K562 (cell line): ENCODE results near the gene S1PR1. TPM values are rescaled to one million over a fixed set of nuclear protein-coding genes. Genes with fewer than 3 reads are reported as not detected.

Experiments
- ATAC-seq: fragments of 200-7000 bp; cut with Tn5 transposase; 3 replicates; pipeline ENCODE4 v1.9.1; 2020; ENCODE audit warnings: moderate library complexity
- BruUV-seq: library from RNA; stranded (reverse); fragments of 400-500 nt; replicated peaks from 2 replicates; lab custom pipeline; 2021; lab: Mats Ljungman, UMichigan
- CTCF ChIA-PET: fragments of 300-600 bp; formaldehyde crosslinking; extraction: SDS; loops from one replicate; lab custom pipeline; 2021; ENCODE audit warnings: low intra/inter-chr PET ratio; lab: Yijun Ruan, JAX
- POLR2A ChIA-PET: fragments of 300-600, 350-650 bp; sonication (Branson Sonifier 250); formaldehyde crosslinking; extraction: SDS; loops from one replicate; lab custom pipeline; 2021; ENCODE audit warnings: antibody characterized with exemption, inconsistent platforms; lab: Yijun Ruan, JAX
- DNase-seq, 4 experiments: peaks; one replicate each; pipeline versions ENCODE4 v3.0.0 to v3.0.0-alpha.2; 2011 to 2018; ENCODE audit warnings: low spot score in 3 of 4, mixed read lengths in 3 of 4; ENCODE audit errors: extremely low read depth in 1 of 4
- FAIRE-seq: peaks from 2 replicates; lab custom pipeline; 2011; peaks lifted over from hg19 to GRCh38; lab: Jason Lieb, UNC
- H2AFZ ChIP-seq: 2 replicates; pipeline ENCODE4 v1.6.0; 2011; ENCODE audit warnings: low read depth, low read length, control low read depth, inconsistent platforms
- H3K27ac ChIP-seq: fragments of 200-600 bp; 3 replicates; pipeline ENCODE4 v1.8.0; 2011; ENCODE audit warnings: low read depth, mild to moderate bottlenecking, control low read depth, inconsistent platforms, low read length, moderate library complexity, mixed read lengths; ENCODE audit errors: extremely low read depth
- H3K27me3 ChIP-seq, 2 experiments: fragments of 300-600 bp in 1 of 2; 2 replicates in 1 of 2; 3 replicates in 1 of 2; pipeline versions ENCODE4 v1.6.0 to v1.8.0; 2011; ENCODE audit warnings: inconsistent platforms in 2 of 2, low read length in 2 of 2, mild to moderate bottlenecking in 1 of 2, mixed read lengths in 1 of 2, moderate library complexity in 1 of 2; ENCODE audit not compliant: control insufficient read depth in 2 of 2, insufficient read depth in 2 of 2
- H3K36me3 ChIP-seq: fragments of 300-600 bp; 3 replicates; pipeline ENCODE4 v1.8.0; 2011; ENCODE audit warnings: mild to moderate bottlenecking, low read length, inconsistent platforms; ENCODE audit not compliant: control insufficient read depth, insufficient read depth
- H3K4me1 ChIP-seq, 2 experiments: fragments of 200-600 bp in 1 of 2; replicated peaks in 1 of 2; 2 replicates in 1 of 2; 3 replicates in 1 of 2; pipeline versions ENCODE4 v1.5.1 to v1.8.0; 2011; ENCODE audit warnings: inconsistent platforms in 2 of 2, low read length in 2 of 2, mild to moderate bottlenecking in 1 of 2, mixed read lengths in 1 of 2, moderate library complexity in 1 of 2; ENCODE audit not compliant: control insufficient read depth in 2 of 2, insufficient read depth in 2 of 2
- H3K4me2 ChIP-seq: 2 replicates; pipeline ENCODE4 v1.6.1; 2011; ENCODE audit warnings: low read length, control low read depth, inconsistent platforms, mixed read lengths; ENCODE audit not compliant: insufficient read depth
- H3K4me3 ChIP-seq: fragments of 200-600 bp; sonication (generic), shearing (Covaris generic); 2 replicates; pipeline ENCODE4 v1.5.1; 2016; ENCODE audit warnings: control low read depth, inconsistent platforms
- H3K79me2 ChIP-seq: fragments of 200-600 bp; 3 replicates; pipeline ENCODE4 v1.8.0; 2011; ENCODE audit warnings: low read length, inconsistent platforms; ENCODE audit not compliant: control insufficient read depth, insufficient read depth
- H3K9ac ChIP-seq, 2 experiments: 2 replicates each; pipeline versions ENCODE4 v1.6.0 to v1.6.1; 2011; ENCODE audit warnings: low read depth in 2 of 2, low read length in 2 of 2, control low read depth in 1 of 2, inconsistent platforms in 1 of 2, mild to moderate bottlenecking in 1 of 2, mixed read lengths in 1 of 2; ENCODE audit not compliant: insufficient read depth in 1 of 2
- H3K9me1 ChIP-seq: one replicate; pipeline ENCODE4 v1.6.0; 2011; ENCODE audit warnings: inconsistent platforms, mild to moderate bottlenecking, low read length, moderate library complexity; ENCODE audit not compliant: control insufficient read depth, insufficient read depth
- H3K9me3 ChIP-seq: replicated peaks from 2 replicates; pipeline ENCODE4 v1.5.1; 2011; ENCODE audit warnings: low read depth, low read length, inconsistent platforms; ENCODE audit not compliant: control insufficient read depth, insufficient read depth
- H4K20me1 ChIP-seq: replicated peaks from 2 replicates; pipeline ENCODE4 v1.6.1; 2011; ENCODE audit warnings: low read length, inconsistent platforms, mixed read lengths; ENCODE audit not compliant: control insufficient read depth, insufficient read depth
- ARNT ChIP-seq, 2 experiments: fragments of 450-650 bp; IDR thresholded peaks; 2 replicates each; pipeline ENCODE4 v1.6.1; 2016; ENCODE audit warnings: mild to moderate bottlenecking in 1 of 2
- KLF1 ChIP-seq: fragments of 450-650 bp; IDR thresholded peaks from 2 replicates; pipeline ENCODE4 v1.6.1; 2016; ENCODE audit warnings: missing genetic modification characterization, missing compliant biosample characterization
- NEUROD1 ChIP-seq: fragments of 150-350 bp; IDR thresholded peaks from 2 replicates; pipeline ENCODE4 v1.6.1; 2014; ENCODE audit warnings: borderline replicate concordance, low read length, low read depth; ENCODE audit not compliant: partially characterized antibody
- POLR2A ChIP-seq: fragments of 450-650 bp; conservative IDR thresholded peaks from 2 replicates; pipeline ENCODE4 v1.6.1; 2016
- STAT5A ChIP-seq: IDR thresholded peaks from 2 replicates; pipeline ENCODE4 v1.6.1; 2012; ENCODE audit warnings: low read length, inconsistent platforms, borderline replicate concordance
- WGBS: fragments of 100-300 bp; shearing (Covaris generic); methylation state at CpG from one replicate; pipeline ENCODE4 v1.1.6; 2016; ENCODE audit warnings: low coverage, mixed read lengths; ENCODE audit not compliant: insufficient coverage; ENCODE audit errors: missing lambda C conversion rate; 5-methylcytosine and 5-hydroxymethylcytosine counted together
- in situ Hi-C: fragments of 300-500 bp; cut with MboI; formaldehyde crosslinking; loops from 4 replicates; pipeline ENCODE4 v1.15.0; 2018; ENCODE audit warnings: inconsistent platforms, mixed read lengths
- intact Hi-C: fragments of 100-400 bp; cut with micrococcal nuclease; formaldehyde crosslinking; loops from 2 replicates; pipeline ENCODE4 v1.14.2; 2022
- polyA plus RNA-seq, 8 experiments: library from polyadenylated mRNA; depleted of rRNA in 4 of 8; stranded (reverse) in 5 of 8; unstranded in 3 of 8; fragments of >200 nt; fragmentation: Nextera tagmentation in 2 of 8; fragmentation: Illumina TruSeq in 1 of 8; extraction: Ambion mirVana in 2 of 8; extraction: Trizol in 1 of 8; gene quantifications; 2 replicates each; pipeline versions ENCODE4 v1.2.1 to v1.2.3, GENCODE V29; 2011 to 2014; ENCODE audit warnings: inconsistent platforms in 1 of 8, missing spikeins in 1 of 8
- total RNA-seq, 7 experiments: library from RNA; depleted of rRNA in 6 of 7; stranded (reverse); fragments of >200 nt in 6 of 7; fragmentation: Illumina TruSeq in 2 of 7; extraction: Trizol in 2 of 7; gene quantifications; 2 replicates each; pipeline versions ENCODE4 v1.2.1 to v1.2.3, GENCODE V29; 2011 to 2021; ENCODE audit warnings: low replicate concordance in 1 of 7
- TF ChIP-seq, protein P1 (sequence below): IDR thresholded peaks from 2 replicates; pipeline ENCODE4 v1.6.1; 2014; ENCODE audit warnings: antibody characterized with exemption
- TF ChIP-seq, protein P2 (sequence below): sonication (generic); formaldehyde crosslinking; IDR thresholded peaks from 2 replicates; pipeline ENCODE4 v1.8.0; 2022; ENCODE audit warnings: mild to moderate bottlenecking, missing genetic modification reagents

S1PR1 gene
- total and polyA plus RNA-seq, 9 of the 15 experiments (the other 6 are each of a cell fraction or from before 2014, with no cell fraction given), result 0.22 to 1.2 (median 0.43) TPM

DNA sequence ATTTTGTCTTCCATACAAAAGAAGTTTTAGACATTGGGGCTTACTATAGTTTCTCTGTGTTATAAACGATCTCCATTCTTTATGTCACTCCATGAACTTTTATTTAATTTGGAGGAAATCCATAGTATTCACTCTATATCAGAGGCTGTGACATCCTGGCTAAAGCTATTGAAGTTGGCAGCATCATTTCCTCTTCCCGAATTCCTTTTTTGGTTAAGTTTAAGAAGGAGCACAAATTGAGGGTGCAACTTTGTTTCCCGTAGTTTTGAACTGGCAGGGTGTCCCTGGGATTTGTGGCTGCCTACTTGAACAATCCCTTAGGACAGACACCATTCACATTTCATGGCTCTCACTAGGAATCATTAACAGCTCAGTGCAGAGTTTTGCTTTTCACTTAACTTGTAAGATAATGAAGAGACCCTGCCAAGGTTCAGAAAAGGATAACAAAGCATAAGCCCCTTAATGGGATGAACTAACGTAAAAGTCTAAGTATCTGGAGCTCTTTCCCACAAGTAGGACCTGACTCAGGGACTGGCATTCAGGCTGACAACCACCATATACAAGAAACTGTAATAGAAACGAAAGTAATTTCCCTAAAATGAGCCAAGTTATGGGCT, 13.9 kb downstream of the S1PR1 start:
- intact Hi-C loops, result no loop called here
- no peaks in the 10 kb centered on the region for H4K20me1 ChIP-seq
- H3K27ac ChIP-seq, result no peak overlapping the region
- H3K4me2 ChIP-seq, result no peak overlapping the region
- no peaks in the 10 kb centered on the region for H3K36me3 ChIP-seq
- WGBS, result 14% methylated on average over 5 of the region's 5 CpGs
- ATAC-seq, result no peak
- DNase-seq, result no peak
- peaks cover 0 to 5% of the 10 kb centered on the region in 2 experiments; a peak in 3 of 5 replicates for H3K4me1 ChIP-seq
- no TSS peak for BruUV-seq
- ChIA-PET POLR2A (interaction anchor here (0.6 to 1.6 kb wide), 3 partner anchors 9 to 750 kb away, joined by 3 to 8 read pairs (median 6); no protein-coding TSS in a partner anchor), CTCF (no interaction called here)
- no peak overlapping the region for H2AFZ ChIP-seq
- H3K9ac ChIP-seq, result no peak overlapping the region
- no peak for FAIRE-seq
- no peaks in the 10 kb centered on the region for H3K27me3 ChIP-seq
- no peaks in the 10 kb centered on the region for H3K79me2 ChIP-seq
- in situ Hi-C loops, result no loop called here
- no peaks in the 10 kb centered on the region for H3K9me1 ChIP-seq
- no peaks in the 10 kb centered on the region for H3K9me3 ChIP-seq
- H3K4me3 ChIP-seq, result no peak overlapping the region
- TF ChIP-seq KLF1 (tag), result no peak
- TF ChIP-seq POLR2A, result no peak
- no peak for TF ChIP-seq NEUROD1
- TF ChIP-seq, protein P1, sequence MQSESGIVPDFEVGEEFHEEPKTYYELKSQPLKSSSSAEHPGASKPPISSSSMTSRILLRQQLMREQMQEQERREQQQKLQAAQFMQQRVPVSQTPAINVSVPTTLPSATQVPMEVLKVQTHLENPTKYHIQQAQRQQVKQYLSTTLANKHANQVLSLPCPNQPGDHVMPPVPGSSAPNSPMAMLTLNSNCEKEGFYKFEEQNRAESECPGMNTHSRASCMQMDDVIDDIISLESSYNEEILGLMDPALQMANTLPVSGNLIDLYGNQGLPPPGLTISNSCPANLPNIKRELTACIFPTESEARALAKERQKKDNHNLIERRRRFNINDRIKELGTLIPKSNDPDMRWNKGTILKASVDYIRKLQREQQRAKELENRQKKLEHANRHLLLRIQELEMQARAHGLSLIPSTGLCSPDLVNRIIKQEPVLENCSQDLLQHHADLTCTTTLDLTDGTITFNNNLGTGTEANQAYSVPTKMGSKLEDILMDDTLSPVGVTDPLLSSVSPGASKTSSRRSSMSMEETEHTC, result no peak
- TF ChIP-seq, protein P2, sequence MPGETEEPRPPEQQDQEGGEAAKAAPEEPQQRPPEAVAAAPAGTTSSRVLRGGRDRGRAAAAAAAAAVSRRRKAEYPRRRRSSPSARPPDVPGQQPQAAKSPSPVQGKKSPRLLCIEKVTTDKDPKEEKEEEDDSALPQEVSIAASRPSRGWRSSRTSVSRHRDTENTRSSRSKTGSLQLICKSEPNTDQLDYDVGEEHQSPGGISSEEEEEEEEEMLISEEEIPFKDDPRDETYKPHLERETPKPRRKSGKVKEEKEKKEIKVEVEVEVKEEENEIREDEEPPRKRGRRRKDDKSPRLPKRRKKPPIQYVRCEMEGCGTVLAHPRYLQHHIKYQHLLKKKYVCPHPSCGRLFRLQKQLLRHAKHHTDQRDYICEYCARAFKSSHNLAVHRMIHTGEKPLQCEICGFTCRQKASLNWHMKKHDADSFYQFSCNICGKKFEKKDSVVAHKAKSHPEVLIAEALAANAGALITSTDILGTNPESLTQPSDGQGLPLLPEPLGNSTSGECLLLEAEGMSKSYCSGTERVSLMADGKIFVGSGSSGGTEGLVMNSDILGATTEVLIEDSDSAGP (CRISPR knock-in tag), result no peak
- TF ChIP-seq STAT5A, result no peak
- TF ChIP-seq ARNT (IDR thresholded peaks at IDR 0.05), result no peak
